Amygdala (tissue), 56 donors: ENCODE measurements around the gene FOXO6.

ENCODE experiments used
- DNase-seq, 56 donors: peaks; one replicate each; lab custom pipeline; 2025; lab: John Stamatoyannopoulos, UW

The FOXO6 gene

DNA sequence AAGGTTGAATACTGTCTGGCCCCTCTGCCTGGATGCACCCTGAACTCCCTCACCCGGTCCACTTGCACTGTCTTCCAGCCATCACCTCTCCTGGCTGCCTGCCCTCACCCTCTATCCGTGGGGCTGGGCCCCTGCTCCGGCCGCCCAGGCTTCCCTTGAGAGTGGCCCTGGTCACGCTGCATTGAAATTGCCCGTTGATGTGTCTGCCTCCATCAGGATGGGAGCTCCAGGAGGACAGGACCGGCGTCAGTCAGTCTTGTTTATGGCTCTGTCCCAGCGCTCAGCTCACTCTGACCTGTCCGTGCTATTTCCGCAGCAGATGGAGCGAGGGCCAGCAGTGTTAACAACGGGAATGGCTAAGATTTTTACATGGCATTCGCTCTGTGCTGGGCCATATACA lies 34.9 kb downstream of the FOXO6 start:
- no peak for DNase-seq

DNA sequence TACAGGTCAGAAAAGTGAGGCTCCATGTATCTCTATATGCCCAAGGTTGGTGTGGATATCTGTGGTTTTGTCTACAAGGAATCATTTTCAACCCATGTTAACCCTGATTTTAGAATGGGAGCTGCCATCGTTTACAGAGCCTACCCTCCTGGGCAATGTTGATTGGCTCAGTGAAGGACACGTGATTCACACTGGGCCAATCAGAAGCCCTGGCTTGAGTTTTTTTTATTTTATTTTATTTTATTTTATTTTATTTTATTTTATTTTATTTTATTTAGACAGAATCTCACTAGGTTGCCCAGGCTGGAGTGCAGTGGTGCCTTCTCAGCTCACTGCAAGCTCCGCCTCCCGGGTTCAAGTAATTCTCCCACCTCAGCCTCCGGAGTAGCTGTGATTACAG lies 35.8 kb downstream of the FOXO6 start:
- no peak for DNase-seq

DNA sequence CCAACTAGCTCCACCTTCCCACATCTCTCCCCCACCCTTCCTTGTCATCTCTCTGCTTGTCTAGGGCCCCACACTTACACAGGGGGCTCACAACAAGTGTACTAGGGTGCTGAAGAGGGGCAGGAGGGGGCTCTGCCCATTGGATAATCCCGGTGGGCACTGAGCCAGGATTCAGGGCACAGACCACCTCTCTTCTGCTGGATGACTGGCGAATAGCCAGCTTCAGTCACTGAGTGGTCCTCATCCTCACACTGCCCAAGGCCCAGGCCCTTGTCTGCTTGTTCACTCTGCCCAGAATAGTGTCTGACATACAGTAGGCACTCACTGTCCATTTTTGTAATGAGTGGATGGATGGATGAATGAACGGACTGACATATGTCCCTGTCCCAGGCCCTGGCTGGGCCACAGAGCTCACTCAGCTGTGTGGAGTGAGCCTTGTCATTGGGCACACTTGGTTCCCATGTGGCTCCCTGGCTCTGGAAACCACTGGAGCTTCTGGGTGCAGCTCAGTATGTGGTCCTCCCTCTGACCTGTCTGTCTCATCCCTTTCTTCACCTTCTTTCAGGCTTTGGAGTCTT lies 36.6 kb downstream of the FOXO6 start:
- no peak for DNase-seq

GRCh38 chr1:41399145-41399795 lies 38.0 kb downstream of the FOXO6 start:
- peak in 37 of 56 donors; percentile 16 to 74 (median 39) for DNase-seq

DNA sequence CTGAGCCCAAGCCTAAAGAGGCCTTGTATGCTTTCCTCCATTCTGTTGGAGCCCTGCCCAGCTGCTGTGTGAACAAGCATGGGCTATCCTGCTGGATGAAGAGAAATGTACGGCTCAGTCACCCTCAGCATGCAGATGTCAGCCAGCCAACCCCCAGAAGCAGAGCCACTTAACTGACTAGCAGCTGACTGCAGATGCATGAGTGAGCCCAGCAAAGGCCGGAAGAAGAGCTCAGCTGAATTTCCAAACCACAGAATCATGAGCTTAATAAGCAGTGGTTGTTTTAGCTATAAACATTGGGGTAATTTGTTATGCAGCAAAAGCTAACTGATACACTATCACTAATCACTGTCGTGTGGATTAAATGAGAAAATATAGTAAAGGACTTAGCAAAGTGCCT lies 39.0 kb downstream of the FOXO6 start:
- peak in 4 of 56 donors; percentile 17 to 40 (median 24) for DNase-seq

GRCh38 chr1:41401899-41402298 lies 40.7 kb downstream of the FOXO6 start:
- DNase-seq = no peak

- DNase-seq = peak in 29 of 56 donors; percentile 14 to 83 (median 45)
Observed at GRCh38 chr1:41404308-41404761, 43.1 kb downstream of the FOXO6 start.

DNA sequence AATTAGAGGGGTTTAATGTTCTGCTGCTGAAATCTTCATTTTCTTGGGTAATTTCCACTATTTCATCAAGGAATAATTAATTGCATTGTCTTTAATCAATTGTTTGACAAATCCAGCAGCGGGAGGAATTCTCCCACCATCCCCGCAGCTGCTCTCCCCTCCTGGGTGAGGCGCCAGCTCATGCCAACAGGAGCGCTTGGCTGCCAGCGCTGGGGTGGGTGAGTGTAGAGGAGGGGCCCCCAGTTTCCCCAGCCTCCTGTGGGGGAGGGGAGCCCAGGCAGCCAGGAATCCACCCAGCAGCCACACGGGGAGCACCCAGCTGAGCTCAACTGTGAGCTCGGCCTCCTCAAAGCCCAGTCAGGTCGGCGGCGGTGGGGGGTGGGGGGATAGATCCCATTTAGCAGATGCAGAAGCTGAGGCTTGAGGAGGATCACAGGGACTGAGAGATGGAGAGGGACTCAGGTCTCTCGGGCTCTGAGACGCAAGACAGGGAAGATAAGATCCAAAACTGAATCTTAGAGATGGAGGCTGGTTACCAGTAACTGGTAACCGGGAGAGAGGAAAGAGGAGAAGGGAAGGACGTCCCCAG lies 46.5 kb downstream of the FOXO6 start:
- peak in 1 of 56 donors; percentile 19 for DNase-seq

DNA sequence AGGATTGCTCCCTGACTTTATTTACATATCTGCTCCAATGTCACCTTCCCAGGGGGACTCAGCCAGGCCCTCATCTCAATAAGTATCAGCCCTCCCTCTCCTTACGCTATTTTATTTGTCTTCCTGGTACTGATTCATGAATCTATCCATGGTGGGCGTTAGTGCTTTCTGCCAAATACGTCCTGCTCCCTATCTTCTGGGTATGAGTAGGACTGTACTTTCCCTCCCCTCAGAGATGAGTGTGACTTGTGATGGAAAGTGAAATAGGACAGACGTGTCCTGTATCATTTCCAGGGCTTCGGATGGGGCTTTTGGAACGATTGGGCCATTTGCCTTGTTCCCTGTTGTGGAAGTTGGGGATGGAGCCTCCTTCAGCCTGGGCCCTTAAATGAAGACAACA lies 47.5 kb downstream of the FOXO6 start:
- no peak for DNase-seq

DNA sequence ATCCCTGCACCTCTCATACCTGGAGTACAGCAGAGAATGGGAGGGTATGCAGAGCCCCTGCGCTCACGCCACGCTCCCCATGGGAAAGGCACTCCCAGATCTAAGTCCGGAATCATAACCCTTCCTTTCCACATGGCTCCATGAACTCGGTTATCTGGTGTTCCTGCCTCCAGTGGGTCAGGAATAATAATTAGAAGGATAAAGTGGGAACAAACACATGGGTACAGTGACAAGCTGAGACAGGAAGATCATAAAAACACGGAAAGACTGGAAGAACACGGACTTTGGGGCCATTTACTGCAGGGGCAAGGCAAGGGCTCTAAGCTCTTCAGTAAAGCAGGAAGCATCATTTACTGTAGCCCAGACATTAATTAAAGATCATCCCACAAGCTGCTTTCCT lies 48.6 kb downstream of the FOXO6 start:
- no peak for DNase-seq

GRCh38 chr1:41410462-41410861 lies 49.2 kb downstream of the FOXO6 start:
- no peak for DNase-seq

DNA sequence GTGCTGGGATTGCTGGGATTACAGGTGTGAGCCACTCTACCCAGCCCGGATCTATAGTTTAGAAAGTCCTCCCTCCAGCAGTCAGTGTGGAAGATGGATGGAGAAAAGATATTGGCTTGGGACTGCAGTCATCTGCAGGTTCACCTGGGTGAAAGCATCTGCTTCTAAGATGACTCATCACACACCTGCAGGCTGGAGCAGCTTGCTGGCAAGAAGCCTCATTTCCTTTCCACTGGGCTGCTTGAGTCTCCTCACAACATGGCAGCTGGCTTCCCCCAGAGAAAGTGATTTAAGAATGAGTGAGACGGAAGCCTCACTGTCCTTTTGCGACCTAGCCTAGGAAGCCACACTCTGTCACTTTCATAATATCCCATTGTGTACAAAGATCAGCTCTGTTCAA lies 50.0 kb downstream of the FOXO6 start:
- no peak for DNase-seq

DNA sequence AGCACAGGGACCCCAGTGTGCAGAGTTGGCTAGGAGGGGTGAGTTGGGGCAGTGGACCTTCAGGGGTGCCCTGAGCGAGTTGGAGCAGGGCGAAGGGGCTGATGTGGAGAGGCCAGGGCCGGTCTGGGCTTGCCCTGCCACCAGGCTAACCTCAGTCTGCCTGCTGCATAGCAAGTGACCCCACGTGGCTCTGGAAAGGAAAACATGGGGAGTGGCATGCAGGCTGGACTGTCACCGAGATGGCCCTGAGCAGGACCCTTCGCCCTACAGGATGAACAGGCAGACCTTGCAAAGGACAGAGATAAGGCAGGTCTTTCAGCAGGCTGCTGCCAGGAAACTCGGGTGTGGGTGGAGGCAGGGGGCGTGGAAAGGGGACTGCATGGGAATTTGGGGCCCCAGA lies 51.5 kb downstream of the FOXO6 start:
- DNase-seq = no peak

DNA sequence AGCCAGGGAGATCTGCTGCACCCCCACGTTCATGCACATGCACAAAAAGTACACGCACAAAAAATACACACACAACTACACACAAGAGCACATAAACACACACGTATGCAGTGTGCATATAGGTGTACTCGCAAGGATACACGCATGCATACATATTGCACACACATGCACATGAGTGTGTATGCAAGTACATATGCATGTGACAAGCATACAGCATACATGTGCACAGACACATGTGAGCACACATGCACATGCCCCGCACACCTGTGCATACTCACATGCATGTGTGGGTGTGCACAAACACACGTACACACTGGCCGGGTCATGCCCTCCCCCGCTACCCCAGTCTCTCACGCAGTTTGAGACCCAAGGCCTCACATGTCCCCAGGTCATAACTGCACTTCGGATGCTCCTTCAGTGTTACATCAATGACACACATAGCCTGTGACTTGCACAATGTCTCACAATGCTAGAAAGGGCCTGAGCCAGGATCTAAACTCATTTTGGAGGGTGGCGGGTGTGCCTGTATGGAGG lies 52.6 kb downstream of the FOXO6 start:
- DNase-seq = no peak

DNA sequence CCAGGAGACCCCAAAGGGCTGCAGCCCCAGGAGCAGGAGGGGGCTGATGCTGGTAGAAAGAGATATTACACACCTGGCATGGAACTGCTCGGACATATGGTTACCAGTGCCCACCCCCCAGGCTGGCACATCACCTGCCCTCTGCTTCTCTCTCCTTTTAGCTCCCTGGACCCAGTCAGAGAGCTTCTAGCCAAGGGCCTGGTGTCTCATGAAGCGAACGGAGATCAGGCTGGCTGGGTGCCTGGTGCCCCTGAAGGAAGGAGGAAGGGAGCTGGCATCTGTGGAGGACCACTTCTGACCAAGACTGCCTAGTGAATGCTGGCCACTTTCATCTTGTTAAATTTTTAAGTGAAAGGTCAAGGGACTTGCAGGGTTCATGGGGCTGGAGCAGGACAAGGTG lies 53.1 kb downstream of the FOXO6 start:
- DNase-seq = peak in 10 of 56 donors; percentile 10 to 42 (median 26)

- no peak for DNase-seq
Observed at GRCh38 chr1:41414716-41415306, 53.6 kb downstream of the FOXO6 start.

DNA sequence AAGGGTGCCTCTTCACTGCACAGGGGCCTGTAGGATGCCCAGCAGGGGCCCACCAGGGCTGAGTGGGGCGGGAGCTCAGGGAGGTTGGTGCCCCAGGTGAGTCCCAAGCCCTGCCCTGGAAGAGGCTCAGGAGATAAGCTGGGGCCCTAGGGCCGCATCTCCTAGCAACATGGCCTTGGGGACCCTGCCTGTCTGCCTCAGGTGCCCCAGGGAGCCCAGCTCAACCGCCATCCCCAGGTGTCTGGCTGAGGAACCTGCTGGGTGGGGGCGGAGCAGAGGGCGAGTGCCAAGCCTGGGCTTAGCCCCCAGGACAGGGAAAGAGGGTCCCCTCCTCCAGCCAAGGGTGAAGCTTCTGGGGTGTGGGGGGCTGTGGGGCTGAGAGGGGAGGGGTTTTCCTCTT lies 54.8 kb downstream of the FOXO6 start:
- DNase-seq = no peak

GRCh38 chr1:41416552-41417334 lies 55.5 kb downstream of the FOXO6 start:
- peak in 37 of 56 donors; percentile 10 to 70 (median 39) for DNase-seq

GRCh38 chr1:41417335-41417682 lies 56.1 kb downstream of the FOXO6 start:
- DNase-seq = no peak

DNA sequence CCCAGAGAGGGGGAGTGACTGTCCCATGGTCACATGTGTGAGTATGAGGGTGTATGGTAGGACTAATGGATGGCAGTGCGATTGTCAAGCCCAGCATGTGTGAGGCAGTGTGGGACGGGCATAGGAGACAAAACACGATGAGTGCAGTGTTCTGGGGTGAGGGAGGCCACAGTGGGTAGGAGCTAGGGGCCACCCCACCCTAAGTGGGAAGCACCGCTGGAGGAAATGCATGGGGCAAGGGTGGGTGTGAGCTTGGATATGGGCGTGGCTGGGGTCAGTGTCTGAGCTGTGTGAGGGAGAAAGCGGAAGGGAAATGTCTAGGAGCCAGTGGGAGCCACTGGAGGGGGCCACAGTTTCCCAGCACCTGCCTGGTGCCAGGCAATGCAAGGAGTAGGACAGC lies 56.5 kb downstream of the FOXO6 start:
- no peak for DNase-seq
